Upper lobe of left lung (tissue), 6 donors: ENCODE measurements around the gene GALNT2. TPM values are rescaled to one million over a fixed set of nuclear protein-coding genes. Genes with fewer than 3 reads are reported as not detected.

Experiments
- ATAC-seq, 2 donors: fragments of 200-7000 bp; cut with Tn5 transposase; one replicate each; pipeline ENCODE4 v1.9.1; 2022; ENCODE audit warnings: mild to moderate bottlenecking in 2 of 2, moderate library complexity in 2 of 2; ENCODE audit not compliant: low FRiP score in 2 of 2
- DNase-seq, 2 donors: peaks; one replicate each; pipeline ENCODE4 v3.0.0-alpha.2; 2019 to 2020
- H3K27ac ChIP-seq, 4 donors: fragments of 200-600 bp; sonication (generic); one replicate each; pipeline ENCODE4 v1.5.1; 2016 to 2019
- H3K27me3 ChIP-seq, 4 donors: fragments of 200-600 bp; sonication (generic); one replicate each; pipeline ENCODE4 v1.5.1; 2017 to 2019
- H3K36me3 ChIP-seq, 4 donors: fragments of 200-600 bp; sonication (generic); one replicate each; pipeline ENCODE4 v1.5.1; 2016 to 2019
- H3K4me1 ChIP-seq, 4 donors: fragments of 200-600 bp; sonication (generic); one replicate each; pipeline ENCODE4 v1.5.1; 2018 to 2019
- H3K4me3 ChIP-seq, 4 donors: fragments of 200-600 bp; sonication (generic); one replicate each; pipeline ENCODE4 v1.5.1; 2017 to 2019; ENCODE audit warnings: mild to moderate bottlenecking in 2 of 4, moderate library complexity in 1 of 4
- H3K9me3 ChIP-seq, 4 donors: fragments of 200-600 bp; sonication (generic); one replicate each; pipeline ENCODE4 v1.5.1; 2018 to 2019
- EP300 ChIP-seq, 4 donors: sonication (generic); formaldehyde crosslinking; IDR thresholded peaks; one replicate each; pipeline ENCODE4 v1.5.1; 2017; ENCODE audit warnings: antibody characterized with exemption in 4 of 4, control low read depth in 2 of 4
- POLR2A ChIP-seq, 4 donors: fragments of 450-650 bp; IDR thresholded peaks; one replicate each; pipeline ENCODE4 v1.5.1; 2016 to 2017; ENCODE audit warnings: antibody characterized with exemption in 4 of 4, mild to moderate bottlenecking in 2 of 4
- POLR2AphosphoS5 ChIP-seq, 2 donors: sonication (generic); formaldehyde crosslinking; IDR thresholded peaks; one replicate each; pipeline ENCODE4 v1.5.1; 2017; ENCODE audit warnings: antibody characterized with exemption in 2 of 2
- whole genome bisulfite sequencing, 2 donors: methylation state at CpG; one replicate each; pipeline ENCODE4 v1.1.5; 2017 to 2018; 5-methylcytosine and 5-hydroxymethylcytosine counted together
- total RNA-seq, 6 donors: library from RNA; depleted of rRNA in 4 of 6; stranded (reverse); fragments of >200 nt in 4 of 6; gene quantifications; one replicate each; pipeline versions ENCODE4 v1.1.0 to v1.2.1, GENCODE V29; 2016 to 2021
- TF ChIP-seq, protein P1 (sequence below), 6 experiments: fragments of 450-650 bp in 4 of 6; fragments of 200-600 bp in 2 of 6; sonication (generic) in 2 of 6; IDR thresholded peaks; one replicate each; pipeline ENCODE4 v1.5.1; 2016 to 2019; ENCODE audit warnings: antibody characterized with exemption in 6 of 6
- donor health status: DM: no; HTN: no; CAD: no; lungs with moderate emphysema.
- donor health status: DM: no; HTN: yes; CAD: no; lungs with severe emphysema.

GALNT2 gene
- total RNA-seq, 6 donors from 2014 or later, result 51.3 to 62.3 (median 56.2) TPM

GRCh38 chr1:230285351-230285750 lies 218.3 kb downstream of the GALNT2 start:
- Histone ChIP-seq H3K27ac (no peak overlapping the region), H3K27me3 (no peaks in the 10 kb centered on the region), H3K9me3 (no peaks in the 10 kb centered on the region), H3K4me1 (peaks cover 0 to 10% (median 5%) of the 10 kb centered on the region in 4 donors), H3K4me3 (no peak overlapping the region), H3K36me3 (peaks cover 0 to 10% (median 5%) of the 10 kb centered on the region in 4 donors)
- WGBS, 2 donors, result 92 to 93% methylated on average over 7 of the region's 7 CpGs
- DNase-seq (peak in 1 of 2 donors; percentile 20), ATAC-seq (no peak)
- TF ChIP-seq POLR2AphosphoS5 (IDR thresholded peaks at IDR 0.05) (no peak), POLR2A (IDR thresholded peaks at IDR 0.05) (no peak)

GRCh38 chr1:230286166-230286889 lies 219.3 kb downstream of the GALNT2 start:
- peaks cover 0 to 9% (median 4%) of the 10 kb centered on the region in 4 donors for H3K4me1 ChIP-seq
- WGBS, 2 donors, result 80 to 90% methylated on average over 20 to 21 of the region's 21 CpGs
- H3K27ac ChIP-seq, result no peak overlapping the region
- H3K27me3 ChIP-seq, result no peaks in the 10 kb centered on the region
- DNase-seq (peak in 1 of 2 donors; percentile 58), ATAC-seq (no peak)
- H3K4me3 ChIP-seq, result no peak overlapping the region
- H3K9me3 ChIP-seq, result no peaks in the 10 kb centered on the region
- TF ChIP-seq, protein P1, sequence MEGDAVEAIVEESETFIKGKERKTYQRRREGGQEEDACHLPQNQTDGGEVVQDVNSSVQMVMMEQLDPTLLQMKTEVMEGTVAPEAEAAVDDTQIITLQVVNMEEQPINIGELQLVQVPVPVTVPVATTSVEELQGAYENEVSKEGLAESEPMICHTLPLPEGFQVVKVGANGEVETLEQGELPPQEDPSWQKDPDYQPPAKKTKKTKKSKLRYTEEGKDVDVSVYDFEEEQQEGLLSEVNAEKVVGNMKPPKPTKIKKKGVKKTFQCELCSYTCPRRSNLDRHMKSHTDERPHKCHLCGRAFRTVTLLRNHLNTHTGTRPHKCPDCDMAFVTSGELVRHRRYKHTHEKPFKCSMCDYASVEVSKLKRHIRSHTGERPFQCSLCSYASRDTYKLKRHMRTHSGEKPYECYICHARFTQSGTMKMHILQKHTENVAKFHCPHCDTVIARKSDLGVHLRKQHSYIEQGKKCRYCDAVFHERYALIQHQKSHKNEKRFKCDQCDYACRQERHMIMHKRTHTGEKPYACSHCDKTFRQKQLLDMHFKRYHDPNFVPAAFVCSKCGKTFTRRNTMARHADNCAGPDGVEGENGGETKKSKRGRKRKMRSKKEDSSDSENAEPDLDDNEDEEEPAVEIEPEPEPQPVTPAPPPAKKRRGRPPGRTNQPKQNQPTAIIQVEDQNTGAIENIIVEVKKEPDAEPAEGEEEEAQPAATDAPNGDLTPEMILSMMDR (IDR thresholded peaks at IDR 0.05), result no peak
- TF ChIP-seq EP300 (IDR thresholded peaks at IDR 0.05) (no peak), POLR2AphosphoS5 (IDR thresholded peaks at IDR 0.05) (no peak), POLR2A (IDR thresholded peaks at IDR 0.05) (no peak)
- H3K36me3 ChIP-seq, result peaks cover 0 to 3% (median under 1%) of the 10 kb centered on the region in 4 donors

DNA sequence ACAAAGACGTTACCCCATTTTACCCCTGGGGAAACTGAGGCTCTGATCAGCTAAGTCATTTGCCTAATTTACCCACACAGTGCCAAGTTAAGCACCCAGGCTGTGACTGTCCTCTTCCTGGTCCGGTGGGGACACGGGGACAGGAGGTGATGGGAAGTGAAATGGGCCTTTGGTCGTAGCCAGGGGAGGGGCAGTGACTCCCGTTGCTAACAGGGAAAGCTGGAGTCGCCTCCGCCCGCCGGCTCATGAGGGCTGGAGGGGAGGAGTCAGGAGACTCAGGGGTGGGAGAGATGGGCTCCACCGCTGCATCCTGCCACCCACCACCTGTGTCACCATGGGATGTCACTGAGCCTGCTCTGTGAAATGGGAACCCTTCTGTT lies 219.8 kb downstream of the GALNT2 start:
- Histone ChIP-seq H3K4me1 (peaks cover 0 to 5% (median 3%) of the 10 kb centered on the region in 4 donors), H3K36me3 (no peaks in the 10 kb centered on the region), H3K4me3 (no peak overlapping the region), H3K27me3 (no peaks in the 10 kb centered on the region), H3K27ac (no peak overlapping the region), H3K9me3 (no peaks in the 10 kb centered on the region)
- DNase-seq (peak in 1 of 2 donors; percentile 58), ATAC-seq (no peak)
- 74 to 83% methylated on average over 10 of the region's 10 CpGs for WGBS, 2 donors
- TF ChIP-seq POLR2AphosphoS5 (IDR thresholded peaks at IDR 0.05), result no peak
- TF ChIP-seq, protein P1 (IDR thresholded peaks at IDR 0.05), result no peak

DNA sequence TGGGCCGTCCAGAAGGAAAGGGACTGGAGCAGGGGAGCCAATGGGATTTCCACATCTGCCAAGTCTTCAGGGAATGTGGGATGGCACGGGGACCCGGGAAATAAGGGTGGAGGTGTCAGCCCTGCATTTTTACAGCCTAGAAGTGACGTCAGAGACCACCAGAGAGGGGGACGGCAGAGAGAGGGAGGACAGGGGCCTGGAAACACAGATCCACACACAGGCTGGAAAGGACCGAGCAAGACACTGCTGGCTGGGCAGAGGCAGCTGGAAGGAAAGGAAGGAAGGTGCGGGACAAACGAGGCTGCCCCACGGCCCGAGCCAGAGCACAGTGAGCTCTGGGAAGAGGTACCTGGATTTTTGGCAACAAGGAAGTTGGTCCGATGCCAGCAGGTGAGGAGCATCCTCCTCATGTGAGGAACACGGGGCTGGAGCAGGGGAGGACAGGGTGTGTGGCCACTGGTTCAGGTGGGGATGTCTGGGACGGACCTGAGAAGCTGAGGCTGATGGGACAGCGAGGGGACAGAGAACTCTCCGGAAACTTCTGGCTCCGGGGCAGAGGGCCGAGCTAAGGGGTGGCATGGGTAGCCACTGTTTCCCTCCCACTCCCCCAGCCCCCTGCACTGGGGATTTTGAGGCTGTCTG lies 220.8 kb downstream of the GALNT2 start:
- 72 to 79% methylated on average over 17 of the region's 17 CpGs for WGBS, 2 donors
- Histone ChIP-seq H3K36me3 (no peaks in the 10 kb centered on the region), H3K9me3 (no peaks in the 10 kb centered on the region), H3K4me3 (no peak overlapping the region), H3K27ac (no peak overlapping the region), H3K27me3 (no peaks in the 10 kb centered on the region), H3K4me1 (peaks cover 0 to 3% (median 0%) of the 10 kb centered on the region in 4 donors)
- TF ChIP-seq POLR2A (IDR thresholded peaks at IDR 0.05) (no peak), POLR2AphosphoS5 (IDR thresholded peaks at IDR 0.05) (no peak), EP300 (IDR thresholded peaks at IDR 0.05) (no peak)
- TF ChIP-seq, protein P1 (IDR thresholded peaks at IDR 0.05), result no peak
- ATAC-seq, result no peak
- DNase-seq, result peak in 1 of 2 donors; percentile 45

- H3K36me3 ChIP-seq, result no peaks in the 10 kb centered on the region
- no peak overlapping the region for H3K4me3 ChIP-seq
- peaks cover 0 to 3% (median 0%) of the 10 kb centered on the region in 4 donors for H3K4me1 ChIP-seq
- no peak for TF ChIP-seq EP300 (IDR thresholded peaks at IDR 0.05)
- TF ChIP-seq, protein P1 (IDR thresholded peaks at IDR 0.05), result no peak
- TF ChIP-seq POLR2AphosphoS5 (IDR thresholded peaks at IDR 0.05), result no peak
- no peak for TF ChIP-seq POLR2A (IDR thresholded peaks at IDR 0.05)
- H3K27me3 ChIP-seq, result no peaks in the 10 kb centered on the region
- DNase-seq (peak; percentile 15 to 54), ATAC-seq (no peak)
- no peak overlapping the region for H3K27ac ChIP-seq
- 78 to 90% methylated on average over 8 to 14 of the region's 14 CpGs for WGBS, 2 donors
- H3K9me3 ChIP-seq, result no peaks in the 10 kb centered on the region
Measured at GRCh38 chr1:230288641-230289349, 221.8 kb downstream of the GALNT2 start.
